ENCODE results near the gene SLC2A13. TPM values are rescaled to one million over a fixed set of nuclear protein-coding genes. Genes with fewer than 3 reads are reported as not detected.
"Not testable (repeated sequence)": the region's sequence is repeated elsewhere in the genome, so short reads cannot be mapped to it uniquely, and the experiment has no call there.

SLC2A13 gene
- total RNA-seq, 1 donor from 2014 or later, result 11.1 TPM

- no peak for DNase-seq (ENCODE audit: low spot score)
Observed at GRCh38 chr12:39755478-39755877, 350.4 kb downstream of the SLC2A13 start.

- DNase-seq (ENCODE audit: low spot score), result no peak
Observed at GRCh38 chr12:39752482-39753137, 353.3 kb downstream of the SLC2A13 start.

- DNase-seq (ENCODE audit: low spot score), result not testable (repeated sequence)
Observed at GRCh38 chr12:39746151-39746550, 359.7 kb downstream of the SLC2A13 start.

GRCh38 chr12:39743655-39744054, 362.2 kb downstream of the SLC2A13 start:
- no peak for DNase-seq (ENCODE audit: low spot score)

- DNase-seq (ENCODE audit: low spot score), result no peak
Observed at GRCh38 chr12:39736406-39736805, 369.5 kb downstream of the SLC2A13 start.

DNA sequence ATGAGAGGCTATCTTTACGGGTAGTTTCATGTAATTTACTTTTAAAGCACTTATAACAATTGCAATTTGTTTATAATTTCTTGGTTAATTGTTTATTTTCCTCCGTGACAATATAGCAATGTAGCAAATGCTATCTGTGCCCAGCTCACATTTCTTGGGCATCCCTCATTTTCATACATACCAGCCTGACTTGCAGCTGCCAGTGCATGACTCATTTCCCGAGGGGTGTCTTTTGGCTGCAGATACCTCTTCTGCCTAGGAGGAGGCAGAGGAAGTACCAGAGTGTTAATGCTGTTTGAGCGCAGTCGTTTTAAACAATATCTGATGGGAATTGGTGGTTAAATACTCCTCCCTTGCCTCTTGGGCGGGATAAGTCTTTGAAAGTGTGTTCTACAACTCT, 382.1 kb downstream of the SLC2A13 start:
- DNase-seq (ENCODE audit: low spot score), result no peak

DNA sequence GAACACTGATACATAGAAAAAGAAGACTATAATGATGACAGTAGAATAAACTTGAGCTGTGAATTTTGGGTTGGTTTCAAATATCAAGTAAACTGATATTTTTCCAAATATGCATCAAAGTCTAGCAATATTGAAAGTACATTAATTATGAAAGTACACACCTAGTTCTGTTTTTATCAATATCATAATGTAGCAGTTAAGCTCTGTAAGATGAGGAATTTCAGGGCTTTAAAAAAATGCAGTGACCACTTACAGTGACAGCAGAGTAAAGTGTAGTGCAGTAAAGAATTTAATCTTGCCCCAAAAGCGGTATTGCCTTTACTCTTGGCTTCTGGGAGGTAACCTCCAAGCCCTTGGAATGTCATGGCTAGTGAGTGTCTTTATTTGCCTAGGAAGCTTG, 383.4 kb downstream of the SLC2A13 start:
- DNase-seq (ENCODE audit: low spot score), result no peak

DNA sequence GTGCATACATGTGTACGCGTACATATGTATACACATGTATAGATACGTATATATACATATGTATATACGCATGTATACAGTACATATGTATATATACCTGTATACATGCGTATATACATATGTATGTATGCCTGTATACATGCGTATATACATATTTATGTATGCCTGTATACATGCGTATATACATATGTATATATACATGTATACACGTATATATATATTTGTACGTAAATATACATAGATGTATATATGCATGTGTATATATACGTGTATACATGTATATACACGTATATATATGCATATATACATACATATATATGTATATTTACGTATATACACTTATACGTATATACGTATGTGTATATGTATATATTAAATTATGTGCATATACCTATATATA, 392.3 kb downstream of the SLC2A13 start:
- DNase-seq (ENCODE audit: low spot score), result no peak

DNA sequence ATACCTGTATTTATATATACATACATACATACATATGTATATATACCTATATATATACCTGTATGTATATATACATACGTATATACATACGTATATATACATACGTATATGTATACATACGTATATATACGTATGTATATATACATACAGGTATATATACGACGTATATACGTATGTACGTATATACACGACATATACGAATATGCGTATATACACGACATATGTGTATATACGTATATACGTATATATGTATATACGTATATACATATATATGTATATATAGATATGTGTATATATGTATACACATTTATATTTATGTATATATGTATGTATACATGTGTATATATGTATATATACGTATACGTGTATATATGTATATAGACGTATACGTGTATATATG, 393.5 kb downstream of the SLC2A13 start:
- DNase-seq (ENCODE audit: low spot score), result no peak

Other genes starting within 250 kb of the SLC2A13 start
- gene LRRK2, start 118.9 kb upstream of the SLC2A13 start, total RNA-seq, result 28.7 TPM

Data from mucosa of gallbladder (tissue), 1 donor.